HG03095 (cell line): ENCODE data around the gene MRPL17.
"Not testable (repeated sequence)": the region's sequence is repeated elsewhere in the genome, so short reads cannot be mapped to it uniquely, and the experiment has no call there.

ENCODE experiments used
- ATAC-seq: cut with Tn5 transposase; IDR thresholded peaks from one replicate; pipeline ENCODE4 v1.9.1; 2021; ENCODE audit warnings: moderate library complexity; ENCODE audit not compliant: unreplicated experiment

The MRPL17 gene

GRCh38 chr11:6682936-6683861 is at the start of gene MRPL17:
MRPL17 (minus strand) TSS chr11:6683340; CDS start chr11:6683296, 44 bp downstream.
- ATAC-seq, result peak; percentile 91

DNA sequence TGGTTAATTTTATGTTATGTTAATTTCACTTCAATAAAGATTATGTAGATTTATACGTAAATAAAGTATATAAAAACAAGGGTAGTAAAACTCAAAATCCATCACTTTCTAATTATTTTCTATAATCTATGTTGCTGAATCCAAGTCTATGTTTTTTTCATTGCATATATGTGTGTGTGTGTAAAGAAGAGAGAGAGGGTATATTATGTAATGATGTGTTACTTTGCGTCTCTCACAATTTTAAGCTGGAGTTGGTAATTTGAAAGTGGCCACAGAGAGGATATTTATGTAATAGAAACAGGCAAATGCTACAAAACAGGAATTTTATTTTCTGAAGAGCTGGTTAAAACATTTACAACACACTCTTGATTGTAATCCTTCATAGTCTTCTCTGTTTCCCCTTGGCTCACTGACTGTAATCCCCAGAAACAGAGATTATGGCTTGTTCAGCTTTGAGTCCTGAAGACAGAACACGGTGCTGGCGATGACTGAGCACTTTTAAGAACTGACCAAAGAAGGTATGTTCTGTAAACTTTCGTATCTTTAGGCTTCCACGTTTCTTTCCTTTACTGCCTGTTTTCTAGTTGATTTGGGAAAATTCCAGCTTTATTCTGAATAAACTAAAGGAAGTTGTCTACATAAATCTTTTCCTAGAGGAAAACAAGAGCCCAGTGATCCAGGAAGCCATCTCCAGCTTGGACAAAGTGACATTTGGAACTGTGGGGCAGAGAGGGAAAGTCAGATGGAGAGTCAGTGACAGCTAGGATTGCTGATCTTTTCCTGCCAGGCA is 45.0 kb upstream of the MRPL17 start:
- no peak for ATAC-seq

DNA sequence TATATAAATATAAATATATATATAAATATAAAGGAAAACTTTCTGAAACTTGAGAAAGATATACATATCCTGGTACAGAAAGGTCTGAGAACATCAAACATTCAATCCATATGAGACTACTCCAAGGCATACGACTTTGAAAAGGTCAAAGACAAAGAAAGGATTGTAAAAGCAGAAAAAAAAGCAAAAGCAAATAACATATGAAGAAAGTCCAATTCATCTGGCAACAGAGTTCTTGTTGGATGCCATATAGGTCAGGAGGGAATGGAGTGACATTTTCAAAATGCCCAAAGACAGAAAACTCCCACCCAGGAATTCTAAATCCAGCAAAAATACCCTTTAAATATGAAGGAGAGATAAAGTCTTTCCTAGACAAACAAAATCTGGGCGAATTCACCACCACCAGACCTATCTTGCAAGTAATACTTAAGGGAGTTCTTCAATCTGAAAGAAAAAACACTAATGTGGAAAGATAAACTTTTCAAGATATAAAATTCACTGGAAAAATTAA is 42.3 kb upstream of the MRPL17 start:
- no peak for ATAC-seq

GRCh38 chr11:6724013-6724412 is 40.9 kb upstream of the MRPL17 start:
- ATAC-seq, result no peak

DNA sequence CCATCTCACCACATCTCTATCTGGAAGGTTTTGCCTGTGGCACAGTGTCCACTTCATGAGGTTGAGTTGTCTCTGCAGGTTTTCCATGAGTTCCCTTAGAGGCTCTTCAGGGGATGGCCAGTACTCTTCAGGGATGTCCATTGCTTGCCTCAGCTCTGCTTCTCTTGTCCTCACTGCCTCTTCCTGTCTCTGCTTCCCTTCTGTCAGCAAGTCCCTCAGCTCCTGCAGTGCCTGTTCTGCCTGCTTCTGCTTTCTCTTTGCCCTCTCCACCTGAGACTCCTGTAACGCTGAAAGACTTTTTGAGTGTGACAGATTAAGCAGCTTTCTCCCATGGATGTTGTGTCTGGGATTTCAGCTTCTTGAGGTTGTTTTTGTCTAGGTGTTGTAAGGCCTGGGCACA is 38.2 kb upstream of the MRPL17 start:
- ATAC-seq, result no peak

DNA sequence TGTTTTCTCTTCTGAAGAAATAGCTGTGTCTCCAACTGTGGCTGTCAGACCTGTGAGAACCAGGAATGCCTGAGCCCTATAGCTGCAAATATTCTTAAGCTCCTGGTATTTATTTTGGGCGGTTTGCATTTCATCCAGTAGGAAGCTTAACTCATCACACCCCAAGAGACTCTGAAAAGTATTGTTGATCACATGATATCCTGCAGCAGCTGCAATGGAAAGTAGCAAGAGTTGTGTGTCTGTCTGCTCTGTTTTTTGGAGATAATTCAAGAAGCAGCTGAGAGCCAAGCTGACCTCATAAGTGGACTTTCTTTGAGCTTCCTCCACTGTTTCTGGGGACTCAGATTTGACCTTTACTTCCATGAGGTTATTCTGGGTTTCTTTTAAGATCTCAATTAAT is 36.4 kb upstream of the MRPL17 start:
- ATAC-seq, result no peak

GRCh38 chr11:6717426-6717825 is 34.3 kb upstream of the MRPL17 start:
- no peak for ATAC-seq

GRCh38 chr11:6711552-6711951 is 28.4 kb upstream of the MRPL17 start:
- ATAC-seq, result not testable (repeated sequence)

DNA sequence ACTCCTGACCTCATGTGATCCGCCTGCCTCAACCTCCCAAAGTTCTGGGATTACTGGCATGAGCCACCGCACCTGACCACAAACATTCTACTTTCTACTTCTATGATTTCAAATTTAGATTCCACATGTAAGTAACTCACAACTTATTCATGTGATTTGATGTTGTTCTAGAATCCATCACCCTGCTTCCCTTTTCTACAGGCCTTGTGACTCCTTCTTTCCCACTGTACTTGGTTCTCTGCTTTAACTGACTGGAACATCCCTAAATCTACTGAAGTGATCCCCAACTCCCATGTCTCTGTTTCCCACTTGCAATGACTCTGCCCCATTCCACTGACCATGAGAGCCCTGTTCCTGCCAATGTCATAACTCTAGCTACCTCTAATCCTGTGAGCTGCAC is 25.7 kb upstream of the MRPL17 start:
- ATAC-seq, result no peak

- ATAC-seq, result no peak
Measured at GRCh38 chr11:6705905-6706535, 22.9 kb upstream of the MRPL17 start.

GRCh38 chr11:6703247-6704063 is 20.3 kb upstream of the MRPL17 start:
- no peak for ATAC-seq

GRCh38 chr11:6701955-6702354 is 18.8 kb upstream of the MRPL17 start:
- ATAC-seq, result not testable (repeated sequence)

DNA sequence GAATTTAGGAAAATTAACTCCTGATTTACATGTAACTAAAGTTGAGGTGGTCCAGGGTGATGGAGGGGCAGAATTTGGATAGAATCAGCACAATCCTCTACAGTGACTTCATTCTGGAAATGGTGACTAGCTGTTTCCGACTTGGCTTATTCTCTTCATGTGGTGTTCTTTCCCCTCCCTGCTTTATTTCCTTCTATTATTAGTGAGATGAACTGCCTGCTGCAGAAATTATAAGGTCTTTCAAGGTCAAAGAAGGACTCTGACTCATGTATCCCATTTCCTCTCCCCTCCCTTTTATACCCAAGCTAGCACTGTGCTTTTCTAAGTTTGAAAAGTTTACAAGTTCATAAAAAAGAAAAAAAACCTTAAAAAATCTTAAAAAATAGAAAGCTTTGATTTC is 12.2 kb upstream of the MRPL17 start:
- ATAC-seq, result no peak

DNA sequence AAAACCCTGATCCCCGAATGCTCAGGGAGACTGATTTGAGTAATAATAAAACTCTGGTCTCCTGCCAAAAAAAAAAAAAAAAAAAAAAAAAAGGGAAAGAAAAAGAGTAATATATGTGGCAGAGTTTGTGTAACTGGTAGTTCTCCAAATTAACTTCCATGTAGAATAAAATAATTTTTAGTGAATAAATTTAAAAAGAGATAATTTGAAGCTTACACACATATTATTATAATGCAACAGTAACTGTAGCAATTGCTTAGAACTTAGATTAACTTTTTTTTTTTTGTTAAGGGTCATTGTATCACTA is 11.0 kb upstream of the MRPL17 start:
- no peak for ATAC-seq

GRCh38 chr11:6693342-6694228 is 10.4 kb upstream of the MRPL17 start:
- ATAC-seq, result no peak

DNA sequence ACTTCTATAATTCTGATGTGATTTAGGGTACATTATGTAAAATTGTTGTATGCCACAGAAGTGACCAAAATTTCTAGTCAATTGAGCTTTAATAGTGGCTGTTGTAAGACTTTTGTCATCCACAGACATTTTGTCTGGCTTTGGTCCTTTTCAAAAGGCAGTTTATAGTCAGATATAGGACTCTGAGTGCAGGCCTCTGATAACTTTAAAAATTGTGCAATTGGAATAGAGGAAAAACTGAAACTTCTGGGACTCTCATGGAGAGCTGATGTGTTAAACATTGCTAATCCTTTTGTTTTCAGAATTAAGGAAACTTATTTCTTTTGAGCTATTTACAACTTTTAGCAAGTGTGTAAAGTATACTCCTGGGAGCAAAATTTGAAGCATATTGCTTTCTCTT is 9.0 kb upstream of the MRPL17 start:
- ATAC-seq, result no peak

DNA sequence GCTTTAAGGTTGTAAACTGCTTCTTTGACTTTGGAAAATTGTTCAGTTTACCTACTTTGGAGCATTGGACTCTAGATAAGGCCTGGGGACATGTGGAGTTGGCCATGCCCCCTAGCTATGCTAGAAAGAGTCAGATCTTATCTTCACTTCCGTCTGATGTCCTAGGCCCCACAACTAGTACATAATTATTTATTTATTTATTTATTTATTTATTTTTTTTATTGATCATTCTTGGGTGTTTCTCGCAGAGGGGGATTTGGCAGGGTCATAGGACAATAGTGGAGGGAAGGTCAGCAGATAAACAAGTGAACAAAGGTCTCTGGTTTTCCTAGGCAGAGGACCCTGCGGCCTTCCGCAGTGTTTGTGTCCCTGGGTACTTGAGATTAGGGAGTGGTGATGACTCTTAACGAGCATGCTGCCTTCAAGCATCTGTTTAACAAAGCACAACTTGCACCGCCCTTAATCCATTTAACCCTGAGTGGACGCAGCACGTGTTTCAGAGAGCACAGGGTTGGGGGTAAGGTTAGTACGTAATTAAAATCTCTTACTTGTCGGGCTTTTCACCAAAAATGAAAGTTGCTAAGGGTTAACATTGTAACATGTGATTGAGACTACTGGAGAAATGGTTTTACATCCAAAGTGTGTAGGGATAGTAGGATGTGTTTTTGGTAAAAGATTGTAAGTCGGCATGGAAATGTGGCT is 7.4 kb upstream of the MRPL17 start:
- not testable (repeated sequence) for ATAC-seq

GRCh38 chr11:6687876-6688275 is 4.7 kb upstream of the MRPL17 start:
- ATAC-seq, result no peak

DNA sequence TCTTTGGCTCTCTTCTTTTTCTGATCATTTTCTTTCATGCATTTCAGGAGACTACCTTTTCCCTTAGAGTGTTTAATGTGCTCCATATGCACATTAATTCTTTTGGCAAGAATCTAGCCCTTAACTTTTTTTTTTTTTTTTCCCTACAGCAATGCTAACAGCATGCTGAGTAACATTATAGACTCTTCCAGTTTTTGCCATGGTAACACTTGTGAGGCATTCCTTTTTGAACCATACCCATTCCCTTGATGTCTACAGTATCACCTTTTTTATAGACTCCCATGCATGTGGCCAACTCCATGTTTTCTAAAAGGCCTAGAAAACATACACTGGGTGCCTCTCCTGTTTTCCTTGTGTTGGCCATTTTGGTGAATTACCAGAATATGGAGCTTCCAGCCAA is 2.9 kb upstream of the MRPL17 start:
- ATAC-seq, result no peak
